Measurements from ENCODE around the gene RSRP1.
"Not testable (repeated sequence)": the region's sequence is repeated elsewhere in the genome, so short reads cannot be mapped to it uniquely, and the experiment has no call there.

RSRP1 gene

GRCh38 chr1:25255706-25256577 is 8.7 kb upstream of the RSRP1 start:
- DNase-seq: no peak

- DNase-seq: no peak
These were observed 6.7 kb upstream of the RSRP1 start for GRCh38 chr1:25253911-25254310.

DNA sequence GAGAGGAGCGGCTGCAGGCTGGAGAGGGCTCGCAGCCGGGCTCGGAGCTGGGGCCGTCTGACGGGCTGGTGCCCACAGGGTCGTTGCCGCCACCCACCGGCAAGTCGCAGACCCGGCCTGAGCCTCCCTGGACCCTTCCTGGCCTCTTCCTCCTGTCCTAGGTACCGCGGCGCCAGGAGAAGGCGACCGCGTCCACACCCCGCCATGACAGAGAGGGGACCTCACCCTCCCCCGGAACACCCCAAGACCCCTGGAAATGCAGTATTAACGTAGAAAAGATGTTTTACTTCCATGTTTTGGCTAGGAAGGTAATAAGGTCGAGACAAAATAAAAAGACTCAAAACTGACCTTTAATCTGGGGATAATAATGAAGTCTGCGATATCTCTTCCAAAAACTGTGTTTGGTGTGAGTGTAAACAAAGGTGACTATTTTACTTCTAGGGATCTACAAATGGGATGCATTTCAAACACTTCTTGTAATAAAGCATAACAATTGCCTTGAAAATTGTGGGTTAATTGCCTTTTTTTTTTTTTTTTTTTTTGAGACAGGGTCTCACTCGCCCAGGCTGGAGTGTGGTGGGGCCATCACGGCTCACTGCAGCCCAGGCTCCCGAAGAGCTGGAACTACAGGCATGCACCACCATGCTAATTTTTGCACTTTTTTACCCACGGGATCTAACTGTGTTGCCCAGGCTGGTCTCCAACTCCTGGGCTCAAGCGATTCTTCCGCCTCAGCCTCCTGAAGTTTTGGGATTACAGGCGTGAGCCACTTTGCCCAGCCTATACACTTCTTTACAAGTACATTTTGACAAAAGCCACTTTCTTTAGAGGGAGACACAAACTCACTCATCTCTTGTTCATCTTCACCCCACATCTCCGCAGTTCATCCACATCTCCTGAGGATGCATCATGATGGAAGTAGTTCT is 838 bp upstream of the RSRP1 start:
- no peak for DNase-seq

- peak; percentile 29 for DNase-seq
These were observed 642 bp downstream of the RSRP1 start for GRCh38 chr1:25246600-25247023.

GRCh38 chr1:25245809-25246599 is 1.2 kb downstream of the RSRP1 start:
- no peak for DNase-seq

DNA sequence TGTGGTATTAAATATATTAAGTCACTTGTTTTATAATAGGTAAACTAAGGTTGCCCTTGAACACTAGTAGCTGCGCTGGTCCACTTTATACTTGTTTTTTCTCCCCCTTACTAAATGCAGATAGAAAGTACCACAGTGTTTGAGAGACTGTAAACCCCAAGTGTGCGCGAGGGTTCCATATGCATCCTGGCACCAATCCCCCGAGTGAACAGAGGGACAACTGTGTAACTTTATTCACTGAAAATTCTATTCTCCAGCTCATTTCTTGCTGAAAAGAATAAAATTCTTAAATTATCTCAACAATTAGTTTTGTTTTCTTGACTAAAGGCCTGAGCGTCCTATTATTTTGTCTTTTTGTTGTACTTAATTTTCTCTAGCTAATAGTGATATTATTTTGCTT is 1.9 kb downstream of the RSRP1 start:
- no peak for DNase-seq

- DNase-seq: no peak
These were observed 3.3 kb downstream of the RSRP1 start for GRCh38 chr1:25243907-25244306.

DNA sequence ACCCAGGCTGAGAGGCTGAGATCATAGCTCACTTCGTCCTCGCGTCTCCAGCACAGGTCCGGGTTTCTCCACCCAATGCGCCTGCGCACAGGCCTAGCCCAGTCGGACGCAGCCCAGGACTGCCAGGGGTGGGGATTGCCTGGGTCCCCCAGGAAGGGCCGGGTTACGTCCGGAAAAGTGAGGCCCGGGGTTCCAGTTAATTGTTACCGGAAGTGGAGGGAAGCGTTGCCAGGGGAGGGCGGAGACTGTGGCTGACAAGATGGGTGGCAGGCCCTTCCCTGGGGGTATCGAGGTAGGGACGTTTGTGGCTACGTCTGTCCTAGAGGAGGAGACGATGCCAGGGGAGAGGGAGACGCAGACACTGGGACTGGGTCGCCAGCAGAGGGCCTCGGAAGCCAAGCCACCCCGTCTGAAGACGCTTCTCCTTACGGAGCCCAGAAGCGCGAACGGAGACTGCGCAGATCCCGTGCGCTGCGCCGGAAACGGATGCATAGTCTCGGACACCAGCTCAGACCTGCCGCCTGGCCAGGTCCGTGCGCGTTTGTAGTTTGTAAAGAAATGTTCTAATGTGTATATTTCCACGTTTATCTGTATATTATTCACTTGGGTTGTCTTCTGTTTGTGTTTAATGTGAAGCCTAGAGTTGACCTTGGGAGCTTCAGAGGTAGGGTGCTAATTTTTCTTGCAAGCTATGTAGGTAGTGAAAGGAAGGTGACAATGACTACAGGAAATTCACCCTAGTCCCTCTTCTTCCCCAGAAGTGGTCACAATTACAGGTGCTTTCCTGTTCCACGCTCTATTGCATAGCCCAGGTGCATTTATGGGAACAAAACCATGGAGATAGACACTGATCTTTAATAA is 7.3 kb downstream of the RSRP1 start:
- DNase-seq: peak; percentile 92

- no peak for DNase-seq
These were observed 9.2 kb downstream of the RSRP1 start for GRCh38 chr1:25238046-25238445.

- not testable (repeated sequence) for DNase-seq
These were observed 11.0 kb downstream of the RSRP1 start for GRCh38 chr1:25236261-25236660.

DNA sequence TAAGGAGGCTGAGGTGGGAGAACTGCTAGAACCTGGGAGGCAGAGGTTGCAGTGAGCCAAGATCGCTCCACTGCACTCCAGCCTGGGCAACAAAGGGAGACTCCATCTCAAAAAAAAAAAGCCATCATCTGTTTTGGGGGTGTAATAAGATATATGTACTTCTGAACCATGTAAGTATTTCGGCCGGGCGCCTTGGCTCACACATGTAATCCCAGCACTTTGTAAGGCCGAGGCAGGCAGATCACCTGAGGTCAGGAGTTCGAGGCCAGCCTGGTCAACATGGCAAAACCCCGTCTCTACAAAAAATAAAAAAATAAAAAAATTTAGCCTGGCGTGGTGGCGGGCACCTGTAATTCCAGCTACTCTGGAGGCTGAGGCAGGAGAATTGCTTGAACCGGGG is 11.8 kb downstream of the RSRP1 start:
- DNase-seq: not testable (repeated sequence)

GRCh38 chr1:25232866-25233784 is 14.1 kb downstream of the RSRP1 start:
- peak; percentile 49 for DNase-seq

- peak; percentile 87 for DNase-seq
These were observed 15.0 kb downstream of the RSRP1 start, which contains the start of gene SYF2 for GRCh38 chr1:25232027-25232865. TSS of gene SYF2 (minus strand) at chr1:25232502. CDS start at chr1:25232467, 35 bp downstream.

GRCh38 chr1:25223471-25223870 is 23.8 kb downstream of the RSRP1 start:
- DNase-seq: no peak

DNA sequence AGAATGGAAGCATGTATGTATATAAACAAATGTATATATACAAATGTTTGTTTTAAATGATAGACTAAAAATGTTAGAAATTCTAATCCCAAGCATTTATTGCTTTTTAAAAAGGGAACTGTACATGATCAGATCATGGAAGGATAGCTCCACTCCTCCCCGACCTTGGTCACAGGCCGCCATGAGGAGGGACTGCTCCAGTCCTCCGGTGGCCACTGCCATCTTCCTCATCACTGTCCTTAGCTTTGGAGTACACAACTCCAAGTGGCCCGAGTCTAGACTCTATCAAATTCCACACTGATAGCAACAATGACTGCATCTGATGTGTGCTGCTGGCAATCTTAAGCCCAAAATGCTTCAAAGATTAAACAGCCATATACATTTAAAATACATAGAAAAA is 24.6 kb downstream of the RSRP1 start:
- DNase-seq: no peak

- DNase-seq: no peak
These were observed 26.6 kb downstream of the RSRP1 start for GRCh38 chr1:25220666-25221065.

GRCh38 chr1:25219661-25220251 is 27.5 kb downstream of the RSRP1 start:
- DNase-seq: no peak

GRCh38 chr1:25217598-25218232 is 29.5 kb downstream of the RSRP1 start:
- DNase-seq: no peak

DNA sequence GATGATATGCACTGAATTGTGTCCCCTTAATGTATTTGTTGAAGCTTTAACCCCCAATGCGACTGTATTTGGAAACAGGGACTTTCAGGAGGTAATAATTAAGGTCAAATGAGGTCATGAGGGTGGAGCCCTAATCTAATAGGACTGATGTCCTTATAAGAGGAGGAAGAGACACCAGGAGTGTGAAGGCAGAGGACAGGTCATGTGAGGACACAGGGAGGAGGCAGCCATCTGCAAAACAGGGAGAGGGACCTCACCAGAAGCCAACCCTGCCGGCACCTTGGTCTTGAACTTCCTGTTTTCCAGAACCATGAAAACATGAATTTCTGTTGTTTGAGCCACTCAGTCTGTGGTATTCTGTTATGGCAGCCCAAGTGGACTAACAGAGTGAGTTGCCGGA is 30.2 kb downstream of the RSRP1 start:
- DNase-seq: no peak
